Measurements from ENCODE around the gene NUDT4. TPM values are rescaled to one million over a fixed set of nuclear protein-coding genes. Genes with fewer than 3 reads are reported as not detected.

NUDT4 gene
- total RNA-seq, 5 donors from 2014 or later (not counting 1 experiment from before 2014, with no cell fraction given), result 40.7 to 85.2 (median 46.0) TPM

- ATAC-seq (replicated peaks in 1 of 4) (no peak), DNase-seq (no peak)
- H3K36me3 ChIP-seq (ENCODE audit: control insufficient read depth in 2 of 2, extremely low read depth in 1 of 2, insufficient read depth in 1 of 2, low read length in 1 of 2), result no peaks in the 10 kb centered on the region
- no peaks in the 10 kb centered on the region for H3K4me1 ChIP-seq (ENCODE audit: control insufficient read depth in 1 of 2, extremely low read depth in 1 of 2, insufficient read depth in 2 of 2, low read length in 2 of 2)
- CTCF ChIA-PET, result no interaction called here
- Mint-ChIP-seq H3K27ac (no peak overlapping the region), H3K9me3 (no peaks in the 10 kb centered on the region), H3K4me1 (no peaks in the 10 kb centered on the region), H3K27me3 (peaks cover 0 to 5% of the 10 kb centered on the region in 2 donors), H3K4me3 (no peak overlapping the region), H3K36me3 (no peaks in the 10 kb centered on the region)
- H3K9me3 ChIP-seq, result no peaks in the 10 kb centered on the region
- POLR2A ChIA-PET, result no interaction called here
- H3K27me3 ChIP-seq (replicated peaks in 1 of 2; ENCODE audit: control insufficient read depth in 2 of 2, extremely low read depth in 1 of 2, insufficient read depth in 2 of 2, low read length in 1 of 2), result peaks cover 0 to 2% of the 10 kb centered on the region in 2 experiments
- no peak overlapping the region for H3K4me3 ChIP-seq (ENCODE audit: control insufficient read depth in 1 of 2, extremely low read depth in 1 of 2, low read length in 1 of 2)
- H3K27ac ChIP-seq (ENCODE audit: low read length), result no peak overlapping the region
- WGBS (ENCODE audit: insufficient coverage), result no CpG with 5 or more reads among the region's 8 CpGs
Measured at GRCh38 chr12:93356214-93356613, 21.5 kb upstream of the NUDT4 start.

- Mint-ChIP-seq H3K4me1 (peaks cover 0 to under 1% (median under 1%) of the 10 kb centered on the region in 3 donors), H3K9me3 (no peaks in the 10 kb centered on the region), H3K36me3 (no peaks in the 10 kb centered on the region), H3K27me3 (no peaks in the 10 kb centered on the region), H3K27ac (no peak overlapping the region), H3K4me3 (no peak overlapping the region)
- H3K4me3 ChIP-seq (ENCODE audit: control insufficient read depth in 1 of 2, extremely low read depth in 1 of 2, low read length in 1 of 2), result no peak overlapping the region
- no CpG with 5 or more reads among the region's 2 CpGs for WGBS (ENCODE audit: insufficient coverage)
- H3K36me3 ChIP-seq (ENCODE audit: control insufficient read depth in 2 of 2, extremely low read depth in 1 of 2, insufficient read depth in 1 of 2, low read length in 1 of 2), result no peaks in the 10 kb centered on the region
- ATAC-seq (replicated peaks in 1 of 4), result no peak
- CTCF ChIA-PET, result no interaction called here
- POLR2A ChIA-PET, result no interaction called here
- H3K4me1 ChIP-seq (ENCODE audit: control insufficient read depth in 1 of 2, extremely low read depth in 1 of 2, insufficient read depth in 2 of 2, low read length in 2 of 2), result no peaks in the 10 kb centered on the region
- H3K27me3 ChIP-seq (replicated peaks in 1 of 2; ENCODE audit: control insufficient read depth in 2 of 2, extremely low read depth in 1 of 2, insufficient read depth in 2 of 2, low read length in 1 of 2), result peaks cover 0 to 2% of the 10 kb centered on the region in 2 experiments
- DNase-seq, result no peak
- H3K27ac ChIP-seq (ENCODE audit: low read length), result no peak overlapping the region
- H3K9me3 ChIP-seq, result no peaks in the 10 kb centered on the region
Measured at GRCh38 chr12:93358058-93358457, 19.7 kb upstream of the NUDT4 start.

DNA sequence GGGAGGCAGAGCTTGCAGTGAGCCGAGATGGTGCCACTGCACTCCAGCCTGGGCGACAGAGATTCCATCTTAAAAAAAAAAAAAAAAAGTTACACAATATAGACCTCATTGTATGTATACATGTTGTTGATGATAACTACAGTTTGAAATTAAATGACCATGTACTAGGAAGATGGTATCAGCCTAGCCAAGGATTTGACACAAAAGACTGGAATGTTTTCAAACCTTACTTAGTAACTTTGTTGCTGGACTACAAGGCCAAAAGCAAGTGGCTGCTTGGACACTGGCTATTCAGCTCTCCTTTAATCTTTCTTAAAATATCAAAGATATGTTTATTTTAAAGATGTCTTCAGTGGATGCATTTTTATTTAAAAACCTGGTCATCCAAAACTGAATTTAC, 18.9 kb upstream of the NUDT4 start:
- DNase-seq (no peak), ATAC-seq (replicated peaks in 1 of 4) (no peak)
- Histone ChIP-seq H3K9me3 (no peaks in the 10 kb centered on the region), H3K36me3 (ENCODE audit: control insufficient read depth in 2 of 2, extremely low read depth in 1 of 2, insufficient read depth in 1 of 2, low read length in 1 of 2) (no peaks in the 10 kb centered on the region), H3K4me3 (ENCODE audit: control insufficient read depth in 1 of 2, extremely low read depth in 1 of 2, low read length in 1 of 2) (no peak overlapping the region), H3K27me3 (replicated peaks in 1 of 2; ENCODE audit: control insufficient read depth in 2 of 2, extremely low read depth in 1 of 2, insufficient read depth in 2 of 2, low read length in 1 of 2) (no peaks in the 10 kb centered on the region), H3K4me1 (ENCODE audit: control insufficient read depth in 1 of 2, extremely low read depth in 1 of 2, insufficient read depth in 2 of 2, low read length in 2 of 2) (peaks cover 1 to 7% of the 10 kb centered on the region in 2 experiments), H3K27ac (ENCODE audit: low read length) (no peak overlapping the region)
- no CpG with 5 or more reads among the region's 2 CpGs for WGBS (ENCODE audit: insufficient coverage)
- Mint-ChIP-seq H3K36me3 (no peaks in the 10 kb centered on the region), H3K27ac (no peak overlapping the region), H3K27me3 (no peaks in the 10 kb centered on the region), H3K4me1 (peaks cover 5 to 7% (median 7%) of the 10 kb centered on the region in 3 donors), H3K9me3 (no peaks in the 10 kb centered on the region), H3K4me3 (no peak overlapping the region)
- POLR2A ChIA-PET, result no interaction called here
- CTCF ChIA-PET, result interaction anchor here in 1 of 2 donors (0.7 kb wide), 1 partner anchor 1039 kb away, joined by 3 read pairs; no protein-coding TSS in a partner anchor

DNA sequence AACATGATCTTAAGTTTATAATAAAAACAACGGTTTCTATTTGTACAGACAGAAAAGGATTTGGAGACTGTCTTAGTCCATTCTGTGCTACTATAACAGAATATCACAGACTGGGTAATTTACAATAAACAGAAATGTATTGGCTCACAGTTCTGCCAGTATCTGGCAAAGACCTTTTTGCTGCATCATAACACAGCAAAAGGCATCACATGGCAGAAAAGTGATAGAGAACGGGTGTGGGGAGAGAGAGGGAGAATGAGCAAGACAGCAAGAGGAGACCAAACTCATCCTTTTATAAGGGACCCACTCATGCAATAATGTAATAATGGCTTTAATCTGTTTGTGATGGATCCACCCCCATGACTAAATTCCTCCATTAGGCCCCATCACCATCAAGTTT, 17.0 kb upstream of the NUDT4 start:
- no peaks in the 10 kb centered on the region for H3K27me3 Mint-ChIP-seq
- ATAC-seq (replicated peaks in 1 of 4), result no peak
- POLR2A ChIA-PET, result interaction anchor here in 1 of 2 donors (0.5 kb wide), 1 partner anchor 462 kb away, joined by 4 read pairs; no protein-coding TSS in a partner anchor

DNA sequence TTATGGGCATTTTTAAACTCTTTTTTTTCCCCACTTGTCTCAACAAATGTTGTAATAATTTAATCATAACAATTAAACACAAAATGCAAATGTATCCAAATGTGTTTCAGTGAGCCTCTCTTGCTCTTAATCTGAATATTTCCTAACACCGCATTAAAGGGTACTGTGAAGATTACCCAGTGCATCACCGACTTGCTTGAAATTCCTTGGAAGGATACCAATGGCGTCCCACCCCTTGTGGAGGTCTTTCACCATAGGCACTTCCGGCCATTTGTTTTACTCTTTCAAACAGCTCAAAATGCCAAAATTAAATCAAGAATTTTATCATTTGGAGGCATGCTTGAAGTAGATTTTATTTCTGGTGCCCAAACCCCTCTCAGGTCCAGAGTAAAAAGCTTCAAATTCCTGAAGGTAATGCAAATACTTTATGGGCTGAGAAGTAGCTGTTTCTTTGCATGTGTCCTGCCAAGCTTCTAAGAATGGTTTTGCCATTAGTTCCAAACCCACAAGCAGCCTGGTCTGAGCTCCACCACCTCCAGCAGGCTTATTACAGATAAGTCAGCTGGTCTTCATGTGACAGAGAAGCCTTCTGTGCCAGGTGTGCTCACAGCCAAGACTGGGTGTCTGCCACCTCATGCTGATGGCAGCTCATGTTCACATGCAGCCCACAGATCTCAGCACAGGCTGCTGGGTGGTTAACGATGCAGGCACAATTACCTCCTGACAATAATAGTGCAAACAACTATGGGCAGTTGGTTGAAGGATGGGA, 16.4 kb upstream of the NUDT4 start:
- Histone ChIP-seq H3K27me3 (replicated peaks in 1 of 2; ENCODE audit: control insufficient read depth in 2 of 2, extremely low read depth in 1 of 2, insufficient read depth in 2 of 2, low read length in 1 of 2) (no peaks in the 10 kb centered on the region), H3K4me3 (ENCODE audit: control insufficient read depth in 1 of 2, extremely low read depth in 1 of 2, low read length in 1 of 2) (no peak overlapping the region), H3K27ac (ENCODE audit: low read length) (no peak overlapping the region), H3K36me3 (ENCODE audit: control insufficient read depth in 2 of 2, extremely low read depth in 1 of 2, insufficient read depth in 1 of 2, low read length in 1 of 2) (no peaks in the 10 kb centered on the region), H3K9me3 (no peaks in the 10 kb centered on the region), H3K4me1 (ENCODE audit: control insufficient read depth in 1 of 2, extremely low read depth in 1 of 2, insufficient read depth in 2 of 2, low read length in 2 of 2) (peaks cover 7 to 8% of the 10 kb centered on the region in 2 experiments)
- DNase-seq (no peak), ATAC-seq (replicated peaks in 1 of 4) (no peak)
- no peaks in the 10 kb centered on the region for H3K36me3 Mint-ChIP-seq
- no peak overlapping the region for H3K4me3 Mint-ChIP-seq
- H3K27ac Mint-ChIP-seq, result no peak overlapping the region
- CTCF ChIA-PET, result no interaction called here
- POLR2A ChIA-PET, result interaction anchor here in 1 of 2 donors (0.5 kb wide), 1 partner anchor 462 kb away, joined by 4 read pairs; no protein-coding TSS in a partner anchor
- no peaks in the 10 kb centered on the region for H3K9me3 Mint-ChIP-seq
- whole genome bisulfite sequencing (ENCODE audit: insufficient coverage), result no CpG with 5 or more reads among the region's 5 CpGs
- no peaks in the 10 kb centered on the region for H3K27me3 Mint-ChIP-seq
- H3K4me1 Mint-ChIP-seq, result peaks cover 12 to 13% (median 12%) of the 10 kb centered on the region in 3 donors

More for the DNA sequence above, 17.0 kb upstream of the NUDT4 start:
- no CpG with 5 or more reads among the region's 2 CpGs for WGBS (ENCODE audit: insufficient coverage)
- Mint-ChIP-seq H3K9me3 (no peaks in the 10 kb centered on the region), H3K27ac (no peak overlapping the region), H3K36me3 (no peaks in the 10 kb centered on the region), H3K4me3 (no peak overlapping the region), H3K4me1 (peaks cover 12 to 13% (median 12%) of the 10 kb centered on the region in 3 donors)
- Histone ChIP-seq H3K36me3 (ENCODE audit: control insufficient read depth in 2 of 2, extremely low read depth in 1 of 2, insufficient read depth in 1 of 2, low read length in 1 of 2) (no peaks in the 10 kb centered on the region), H3K27me3 (replicated peaks in 1 of 2; ENCODE audit: control insufficient read depth in 2 of 2, extremely low read depth in 1 of 2, insufficient read depth in 2 of 2, low read length in 1 of 2) (no peaks in the 10 kb centered on the region), H3K27ac (ENCODE audit: low read length) (no peak overlapping the region), H3K9me3 (no peaks in the 10 kb centered on the region), H3K4me1 (ENCODE audit: control insufficient read depth in 1 of 2, extremely low read depth in 1 of 2, insufficient read depth in 2 of 2, low read length in 2 of 2) (peaks cover 7 to 8% of the 10 kb centered on the region in 2 experiments), H3K4me3 (ENCODE audit: control insufficient read depth in 1 of 2, extremely low read depth in 1 of 2, low read length in 1 of 2) (no peak overlapping the region)
- CTCF ChIA-PET, result no interaction called here
- DNase-seq, result no peak

DNA sequence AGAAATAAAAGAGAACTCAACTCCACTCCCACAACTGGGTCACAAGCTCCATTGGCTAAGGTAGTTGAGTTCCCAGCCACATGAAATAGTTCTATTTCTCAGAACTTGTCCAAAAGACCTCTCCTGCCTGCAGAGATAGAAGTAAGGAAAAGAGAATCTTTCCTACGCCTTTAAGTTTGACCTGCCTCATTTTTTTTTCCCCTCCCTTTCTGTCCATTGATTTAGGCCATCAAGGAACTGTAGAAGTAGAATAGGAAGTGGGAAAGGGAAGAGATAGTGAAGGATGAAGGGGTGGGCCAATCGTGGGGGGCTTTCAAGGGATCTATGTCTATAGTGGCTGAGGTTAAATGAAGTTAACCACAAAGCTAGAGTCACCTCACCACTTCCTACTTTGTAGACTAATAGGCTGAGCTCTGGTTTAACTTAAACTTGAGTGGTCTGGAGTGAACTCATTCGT, 13.9 kb upstream of the NUDT4 start:
- no peak overlapping the region for H3K4me3 ChIP-seq (ENCODE audit: control insufficient read depth in 1 of 2, extremely low read depth in 1 of 2, low read length in 1 of 2)
- ChIA-PET POLR2A (interaction anchor here (0.6 to 0.7 kb wide), 2 partner anchors 1218 to 1584 kb away, joined by 3 read pairs; no protein-coding TSS in a partner anchor), CTCF (interaction anchor here (0.6 to 1.5 kb wide), 6 partner anchors 17 to 568 kb away, joined by 3 to 5 read pairs (median 4); no protein-coding TSS in a partner anchor)
- no peaks in the 10 kb centered on the region for H3K27me3 Mint-ChIP-seq
- H3K27ac ChIP-seq (ENCODE audit: low read length), result no peak overlapping the region
- no peaks in the 10 kb centered on the region for H3K27me3 ChIP-seq (replicated peaks in 1 of 2; ENCODE audit: control insufficient read depth in 2 of 2, extremely low read depth in 1 of 2, insufficient read depth in 2 of 2, low read length in 1 of 2)
- H3K4me3 Mint-ChIP-seq, result peak overlapping the region in 1 of 3 donors; percentile 42
- H3K36me3 ChIP-seq (ENCODE audit: control insufficient read depth in 2 of 2, extremely low read depth in 1 of 2, insufficient read depth in 1 of 2, low read length in 1 of 2), result no peaks in the 10 kb centered on the region
- peaks cover 12 to 13% (median 12%) of the 10 kb centered on the region in 3 donors for H3K4me1 Mint-ChIP-seq
- H3K27ac Mint-ChIP-seq, result peak overlapping the region; percentile 13 to 47
- peaks cover 7 to 8% of the 10 kb centered on the region in 2 experiments for H3K4me1 ChIP-seq (ENCODE audit: control insufficient read depth in 1 of 2, extremely low read depth in 1 of 2, insufficient read depth in 2 of 2, low read length in 2 of 2)
- peak in 2 of 35 experiments; percentile 14 to 15 for DNase-seq
- WGBS (ENCODE audit: insufficient coverage), result no CpG with 5 or more reads among the region's 3 CpGs
- H3K9me3 Mint-ChIP-seq, result no peaks in the 10 kb centered on the region
- H3K9me3 ChIP-seq, result no peaks in the 10 kb centered on the region
- no peaks in the 10 kb centered on the region for H3K36me3 Mint-ChIP-seq
- ATAC-seq (replicated peaks in 1 of 4), result peak; percentile 40 to 74 (median 68)
